Measurements from ENCODE around the gene MICALL1.

DNA sequence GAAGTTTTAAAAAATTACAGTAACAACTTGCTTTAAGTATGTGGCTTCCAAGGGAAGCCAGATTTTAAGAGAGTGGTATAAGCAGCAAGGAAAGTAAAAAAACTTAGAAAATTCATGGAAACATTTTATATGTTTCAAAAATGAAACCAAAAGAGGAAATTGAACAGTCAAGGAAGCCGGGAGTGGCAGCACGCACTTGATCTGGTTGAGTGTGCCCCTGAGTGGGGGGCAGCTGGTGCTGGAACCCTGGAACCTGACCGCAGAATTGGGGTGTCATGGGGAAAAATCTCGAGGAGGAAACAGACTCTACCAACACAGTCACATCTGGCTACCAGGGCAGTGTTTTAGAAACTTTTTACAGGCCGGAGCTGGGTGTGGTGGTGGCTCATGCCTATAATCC lies 14.0 kb downstream of the MICALL1 start:
- TF ChIP-seq EZH2 (IDR thresholded peaks at IDR 0.05) (no peak), POLR2AphosphoS5 (IDR thresholded peaks at IDR 0.05; ENCODE audit: borderline replicate concordance, low read depth, low read length) (no peak), FOXP2 (optimal IDR thresholded peaks at IDR 0.05; ENCODE audit: control extremely low read depth, extremely low read length, insufficient read depth) (no peak)

Data from SK-N-MC (cell line).